Ovary (tissue), 9 donors: ENCODE measurements around the gene LPIN1. TPM values are rescaled to one million over a fixed set of nuclear protein-coding genes. Genes with fewer than 3 reads are reported as not detected.

Source experiments
- DNase-seq, 5 donors: peaks; one replicate each; pipeline ENCODE4 v3.0.0-alpha.2; 2019 to 2020
- H3K27ac ChIP-seq, 2 donors: fragments of 200-600 bp; one replicate each; pipeline versions ENCODE4 v1.5.1 to v1.8.0; 2019 to 2022
- H3K27me3 ChIP-seq: fragments of 200-600 bp; one replicate; pipeline ENCODE4 v1.8.0; 2022
- H3K36me3 ChIP-seq: fragments of 200-600 bp; sonication (generic); one replicate; pipeline ENCODE4 v1.5.1; 2019
- H3K4me1 ChIP-seq: one replicate; pipeline ENCODE4 v1.8.1; 2013; ENCODE audit warnings: mild to moderate bottlenecking, moderate library complexity; ENCODE audit not compliant: insufficient read depth
- H3K4me3 ChIP-seq: fragments of 200-600 bp; sonication (generic); one replicate; pipeline ENCODE4 v1.5.1; 2017
- H3K9me3 ChIP-seq, 2 donors: fragments of 200-600 bp in 1 of 2; sonication (generic) in 1 of 2; one replicate each; pipeline versions ENCODE4 v1.5.1 to v1.8.1; 2013 to 2019; ENCODE audit warnings: mild to moderate bottlenecking in 1 of 2, moderate library complexity in 1 of 2
- CTCF ChIP-seq, 3 donors: fragments of 450-650 bp in 2 of 3; fragments of 200-600 bp in 1 of 3; IDR thresholded peaks; one replicate each; pipeline versions ENCODE4 v1.5.1 to v1.8.0; 2016 to 2022; ENCODE audit warnings: antibody characterized with exemption in 3 of 3, mild to moderate bottlenecking in 1 of 3
- EP300 ChIP-seq: sonication (generic); formaldehyde crosslinking; IDR thresholded peaks from one replicate; pipeline ENCODE4 v1.6.1; 2017; ENCODE audit warnings: antibody characterized with exemption
- POLR2A ChIP-seq: fragments of 450-650 bp; IDR thresholded peaks from one replicate; pipeline ENCODE4 v1.6.1; 2017; ENCODE audit warnings: antibody characterized with exemption, mild to moderate bottlenecking, moderate library complexity
- WGBS, 3 donors: extraction: QIAGEN DNeasy Blood & Tissue Kit in 1 of 3; methylation state at CpG; one replicate each; pipeline versions ENCODE4 v1.1.5 to v1.1.7; 2013 to 2017; 5-methylcytosine and 5-hydroxymethylcytosine counted together
- intact Hi-C, 4 donors: fragments of 100-400 bp; cut with DNase I; formaldehyde crosslinking; loops; one replicate each; pipeline versions ENCODE4 v1.11.0 to v1.15.1; 2022 to 2023
- polyA plus RNA-seq, 2 donors: library from polyadenylated mRNA; stranded (reverse); fragments of 200-250 nt in 1 of 2; fragments of 350-450 nt in 1 of 2; fragmentation: Illumina TruSeq in 1 of 2; extraction: RNeasy Lipid Tissue Mini Kit (QIAGEN cat#74804) in 1 of 2; gene quantifications; one replicate each; pipeline ENCODE4 v1.2.3, GENCODE V29; 2013 to 2014
- total RNA-seq, 7 donors: library from RNA; depleted of rRNA in 2 of 7; stranded (reverse); fragments of >200 nt in 2 of 7; fragmentation: NEBNext Ultra II Directional in 3 of 7; extraction: Animal tissue kit (Norgen Biotek cat#: 25700) in 3 of 7; gene quantifications; one replicate each; pipeline versions ENCODE4 v1.1.0 to v1.2.4, GENCODE V29; 2016 to 2023
- donor health status: DM: no; HTN: no; CAD: no; lungs with moderate emphysema.
- donor health status: DM: no; HTN: no; CAD: no.
- donor health status: Bipolar disorder and iron deficiency.
- donor health status: DM: yes; HTN: yes; CAD: no.
- donor health status: DM: no; HTN: no; CAD: no.
- donor health status: DM: yes; HTN: yes; CAD: no.

Gene LPIN1
- total and polyA plus RNA-seq, 9 donors: 19.9 to 144 (median 50.8) TPM

GRCh38 chr2:11870064-11870463, 123.6 kb downstream of the LPIN1 start:
- H3K27me3 ChIP-seq: no peaks in the 10 kb centered on the region
- no peaks in the 10 kb centered on the region for H3K36me3 ChIP-seq
- H3K4me1 ChIP-seq: no peaks in the 10 kb centered on the region
- no peaks in the 10 kb centered on the region for H3K9me3 ChIP-seq
- no peak for DNase-seq
- H3K27ac ChIP-seq: no peak overlapping the region
- TF ChIP-seq POLR2A (no peak), EP300 (no peak), CTCF (IDR thresholded peaks at IDR 0.05) (no peak)
- intact Hi-C loops: no loop called here
- H3K4me3 ChIP-seq: no peak overlapping the region
- 38 to 56% (median 48%) methylated on average over 2 of the region's 2 CpGs for WGBS, 3 donors

- WGBS, 3 donors: 92 to 97% (median 97%) methylated on average over 5 of the region's 5 CpGs
- H3K4me3 ChIP-seq: no peak overlapping the region
Observed at GRCh38 chr2:11870584-11870983, 124.2 kb downstream of the LPIN1 start.

GRCh38 chr2:11871421-11871820, 125.0 kb downstream of the LPIN1 start:
- H3K27me3 ChIP-seq: no peaks in the 10 kb centered on the region
- intact Hi-C loops: no loop called here
- H3K4me1 ChIP-seq: no peaks in the 10 kb centered on the region
- H3K9me3 ChIP-seq: no peaks in the 10 kb centered on the region
- DNase-seq: no peak
- H3K27ac ChIP-seq: no peak overlapping the region
- H3K36me3 ChIP-seq: no peaks in the 10 kb centered on the region
- TF ChIP-seq EP300 (no peak), CTCF (IDR thresholded peaks at IDR 0.05) (no peak), POLR2A (no peak)
- WGBS, 3 donors: 90 to 95% (median 94%) methylated on average over 4 of the region's 4 CpGs
- no peak overlapping the region for H3K4me3 ChIP-seq

More at GRCh38 chr2:11870584-11870983, 124.2 kb downstream of the LPIN1 start:
- no peaks in the 10 kb centered on the region for H3K27me3 ChIP-seq
- DNase-seq: no peak
- no peaks in the 10 kb centered on the region for H3K36me3 ChIP-seq
- intact Hi-C loops: no loop called here
- TF ChIP-seq POLR2A (no peak), EP300 (no peak), CTCF (IDR thresholded peaks at IDR 0.05) (no peak)
- H3K9me3 ChIP-seq: no peaks in the 10 kb centered on the region
- no peaks in the 10 kb centered on the region for H3K4me1 ChIP-seq
- H3K27ac ChIP-seq: no peak overlapping the region

GRCh38 chr2:11872247-11872947, 126.0 kb downstream of the LPIN1 start:
- WGBS, 3 donors: 40 to 50% (median 42%) methylated on average over 5 of the region's 5 CpGs
- intact Hi-C loops: no loop called here
- H3K4me3 ChIP-seq: no peak overlapping the region
- H3K27ac ChIP-seq: no peak overlapping the region
- no peaks in the 10 kb centered on the region for H3K9me3 ChIP-seq
- TF ChIP-seq POLR2A (no peak), EP300 (no peak), CTCF (IDR thresholded peaks at IDR 0.05) (no peak)
- no peak for DNase-seq
- H3K27me3 ChIP-seq: no peaks in the 10 kb centered on the region
- H3K4me1 ChIP-seq: no peaks in the 10 kb centered on the region
- H3K36me3 ChIP-seq: no peaks in the 10 kb centered on the region
